ENCODE measurements around the gene IPO11. TPM values are rescaled to one million over a fixed set of nuclear protein-coding genes. Genes with fewer than 3 reads are reported as not detected.

The IPO11 gene
- total RNA-seq, 1 donor from 2014 or later: 66.9 TPM

GRCh38 chr5:62568800-62569432 lies 156.4 kb downstream of the IPO11 start:
- Histone ChIP-seq H3K9ac (no peak overlapping the region), H3K27ac (no peak overlapping the region), H3K36me3 (no peaks in the 10 kb centered on the region), H3K4me2 (no peak overlapping the region), H3F3A (ENCODE audit: low read depth) (peaks cover 4% of the 10 kb centered on the region), H3K27me3 (no peaks in the 10 kb centered on the region), H2AFZ (replicated peaks) (no peak overlapping the region), H3K4me3 (no peak overlapping the region), H4K20me1 (ENCODE audit: low read depth) (peaks cover 1% of the 10 kb centered on the region), H3K79me2 (ENCODE audit: low read depth) (no peaks in the 10 kb centered on the region), H3K9me3 (ENCODE audit: low read depth) (no peaks in the 10 kb centered on the region), H3K4me1 (peaks cover 3% of the 10 kb centered on the region)
- Mint-ChIP-seq H3K27ac (no peak overlapping the region), H3K9me3 (peaks cover 34% of the 10 kb centered on the region), H3K4me1 (peaks cover 15% of the 10 kb centered on the region), H3K27me3 (ENCODE audit: insufficient read depth, low read depth) (peaks cover 10% of the 10 kb centered on the region), H3K36me3 (peaks cover 42% of the 10 kb centered on the region), H3K4me3 (peak overlapping the region; percentile 39)
- no peak for DNase-seq (ENCODE audit: low spot score)
- TF ChIP-seq CTCF (IDR thresholded peaks at IDR 0.05) (no peak), EZH2 (IDR thresholded peaks at IDR 0.05) (no peak), EZH2phosphoT487 (IDR thresholded peaks at IDR 0.05) (no peak)

GRCh38 chr5:62569470-62569869 lies 156.9 kb downstream of the IPO11 start:
- H3K27me3 Mint-ChIP-seq (ENCODE audit: insufficient read depth, low read depth): peaks cover 9% of the 10 kb centered on the region
- no peak overlapping the region for H3K4me3 ChIP-seq
- no peak overlapping the region for H3K4me3 Mint-ChIP-seq
- no peaks in the 10 kb centered on the region for H3K9me3 ChIP-seq (ENCODE audit: low read depth)
- H4K20me1 ChIP-seq (ENCODE audit: low read depth): peaks cover 7% of the 10 kb centered on the region
- H3K27me3 ChIP-seq: no peaks in the 10 kb centered on the region
- no peak overlapping the region for H3K27ac Mint-ChIP-seq
- H3K9me3 Mint-ChIP-seq: peaks cover 34% of the 10 kb centered on the region
- DNase-seq (ENCODE audit: low spot score): no peak
- peaks cover 3% of the 10 kb centered on the region for H3K4me1 ChIP-seq
- H3K79me2 ChIP-seq (ENCODE audit: low read depth): no peaks in the 10 kb centered on the region
- H3K36me3 ChIP-seq: no peaks in the 10 kb centered on the region
- no peak overlapping the region for H3K27ac ChIP-seq
- peaks cover 40% of the 10 kb centered on the region for H3K36me3 Mint-ChIP-seq
- H3K4me1 Mint-ChIP-seq: peaks cover 20% of the 10 kb centered on the region
- TF ChIP-seq EZH2 (IDR thresholded peaks at IDR 0.05) (no peak), EZH2phosphoT487 (IDR thresholded peaks at IDR 0.05) (no peak), CTCF (IDR thresholded peaks at IDR 0.05) (no peak)
- no peak overlapping the region for H3K9ac ChIP-seq
- H2AFZ ChIP-seq (replicated peaks): no peak overlapping the region
- no peak overlapping the region for H3K4me2 ChIP-seq
- peaks cover 4% of the 10 kb centered on the region for H3F3A ChIP-seq (ENCODE audit: low read depth)

GRCh38 chr5:62572918-62573514 lies 160.5 kb downstream of the IPO11 start:
- H3K27me3 Mint-ChIP-seq (ENCODE audit: insufficient read depth, low read depth): peaks cover 2% of the 10 kb centered on the region
- no peak for DNase-seq (ENCODE audit: low spot score)
- peaks cover 8% of the 10 kb centered on the region for H4K20me1 ChIP-seq (ENCODE audit: low read depth)
- peaks cover 11% of the 10 kb centered on the region for H3K9me3 Mint-ChIP-seq
- H3K27ac ChIP-seq: no peak overlapping the region
- H3K4me1 ChIP-seq: peaks cover 3% of the 10 kb centered on the region
- H3K27me3 ChIP-seq: no peaks in the 10 kb centered on the region
- H2AFZ ChIP-seq (replicated peaks): no peak overlapping the region
- peaks cover 21% of the 10 kb centered on the region for H3K36me3 Mint-ChIP-seq
- no peaks in the 10 kb centered on the region for H3K9me3 ChIP-seq (ENCODE audit: low read depth)
- H3K4me2 ChIP-seq: no peak overlapping the region
- no peaks in the 10 kb centered on the region for H3K36me3 ChIP-seq
- H3K27ac Mint-ChIP-seq: no peak overlapping the region
- TF ChIP-seq EZH2phosphoT487 (IDR thresholded peaks at IDR 0.05): no peak
- TF ChIP-seq CTCF (IDR thresholded peaks at IDR 0.05): no peak
- no peak for TF ChIP-seq EZH2 (IDR thresholded peaks at IDR 0.05)
- peaks cover 4% of the 10 kb centered on the region for H3F3A ChIP-seq (ENCODE audit: low read depth)
- no peak overlapping the region for H3K9ac ChIP-seq
- H3K79me2 ChIP-seq (ENCODE audit: low read depth): no peaks in the 10 kb centered on the region
- no peak overlapping the region for H3K4me3 Mint-ChIP-seq
- H3K4me3 ChIP-seq: no peak overlapping the region
- peaks cover 28% of the 10 kb centered on the region for H3K4me1 Mint-ChIP-seq
